HepG2 (cell line): ENCODE results near the gene SMR3B. TPM values are rescaled to one million over a fixed set of nuclear protein-coding genes. Genes with fewer than 3 reads are reported as not detected.

Experiments used
- ATAC-seq: fragments of 200-7000 bp; cut with Tn5 transposase; 3 replicates; pipeline ENCODE4 v1.9.1; 2020; ENCODE audit warnings: mild to moderate bottlenecking, moderate library complexity
- BruUV-seq: library from RNA; stranded (reverse); fragments of 400-500 nt; replicated peaks from 2 replicates; lab custom pipeline; 2021; lab: Mats Ljungman, UMichigan
- CTCF ChIA-PET: fragments of 300-600 bp; formaldehyde crosslinking; extraction: SDS; loops from one replicate; lab custom pipeline; 2021; ENCODE audit warnings: low total read pairs, inconsistent platforms, low intra/inter-chr PET ratio; lab: Yijun Ruan, JAX
- POLR2A ChIA-PET: fragments of 350-600 bp; sonication (Branson Sonifier 250); formaldehyde crosslinking; loops from one replicate; lab custom pipeline; 2020; ENCODE audit warnings: antibody characterized with exemption, inconsistent platforms; lab: Yijun Ruan, JAX
- DNase-seq: peaks from one replicate; pipeline ENCODE4 v3.0.0-alpha.2; 2015; ENCODE audit warnings: low spot score
- FAIRE-seq: peaks from 3 replicates; lab custom pipeline; 2011; peaks lifted over from hg19 to GRCh38; lab: Jason Lieb, UNC
- H2AFZ ChIP-seq: one replicate; pipeline ENCODE4 v1.6.1; 2011; ENCODE audit warnings: low read length, inconsistent platforms
- H3K27ac ChIP-seq: fragments of 300-600 bp; 3 replicates; pipeline ENCODE4 v1.8.0; 2011; ENCODE audit warnings: mixed run types, mild to moderate bottlenecking, mixed read lengths, low read length, inconsistent platforms; ENCODE audit not compliant: insufficient read depth; ENCODE audit errors: extremely low read length
- H3K27me3 ChIP-seq, 2 experiments: fragments of 200-600 bp in 1 of 2; 2 replicates in 1 of 2; 3 replicates in 1 of 2; pipeline versions ENCODE4 v1.6.0 to v1.8.0; 2011; ENCODE audit warnings: low read length in 2 of 2, mild to moderate bottlenecking in 2 of 2, moderate library complexity in 2 of 2, inconsistent platforms in 1 of 2; ENCODE audit not compliant: insufficient read depth in 2 of 2, control insufficient read depth in 1 of 2
- H3K36me3 ChIP-seq, 2 experiments: fragments of 200-600 bp in 1 of 2; replicated peaks in 1 of 2; 2 replicates in 1 of 2; 3 replicates in 1 of 2; pipeline versions ENCODE4 v1.5.1 to v1.8.0; 2011; ENCODE audit warnings: low read length in 2 of 2, inconsistent platforms in 1 of 2; ENCODE audit not compliant: insufficient read depth in 2 of 2, control insufficient read depth in 1 of 2
- H3K4me1 ChIP-seq: 2 replicates; pipeline ENCODE4 v1.5.1; 2012; ENCODE audit warnings: low read length, inconsistent platforms; ENCODE audit not compliant: insufficient read depth
- H3K4me2 ChIP-seq: 2 replicates; pipeline ENCODE4 v1.6.0; 2011; ENCODE audit warnings: low read depth, low read length, inconsistent platforms
- H3K4me3 ChIP-seq, 3 experiments: fragments of 200-600 bp in 1 of 3; sonication (generic), shearing (Covaris generic) in 1 of 3; replicated peaks in 1 of 3; 2 replicates each; pipeline ENCODE4 v1.5.1; 2011 to 2016; ENCODE audit warnings: low read length in 3 of 3, inconsistent platforms in 2 of 3, low read depth in 2 of 3, mild to moderate bottlenecking in 2 of 3, control low read depth in 1 of 3, mixed read lengths in 1 of 3; ENCODE audit not compliant: insufficient read depth in 1 of 3
- H3K79me2 ChIP-seq: one replicate; pipeline ENCODE4 v1.6.1; 2011; ENCODE audit warnings: low read length, inconsistent platforms; ENCODE audit not compliant: insufficient read depth
- H3K9ac ChIP-seq: 2 replicates; pipeline ENCODE4 v1.6.0; 2011; ENCODE audit warnings: mild to moderate bottlenecking, low read depth, low read length, inconsistent platforms; ENCODE audit not compliant: insufficient read depth
- H3K9me3 ChIP-seq: 2 replicates; pipeline ENCODE4 v1.5.1; 2012; ENCODE audit warnings: mild to moderate bottlenecking, low read length
- H4K20me1 ChIP-seq: 2 replicates; pipeline ENCODE4 v1.6.0; 2011; ENCODE audit warnings: inconsistent platforms, mild to moderate bottlenecking, low read length, moderate library complexity; ENCODE audit not compliant: insufficient read depth
- FOSL2 ChIP-seq: sonication (generic); formaldehyde crosslinking; IDR thresholded peaks from 2 replicates; pipeline ENCODE4 v1.4.0; 2020; ENCODE audit warnings: missing genetic modification reagents
- GRHL1 ChIP-seq: sonication (generic); formaldehyde crosslinking; conservative IDR thresholded peaks from 2 replicates; pipeline ENCODE4 v1.8.0; 2022; ENCODE audit warnings: missing genetic modification reagents
- GZF1 ChIP-seq: sonication (generic); formaldehyde crosslinking; IDR thresholded peaks from 2 replicates; pipeline ENCODE4 v1.5.1; 2020; ENCODE audit warnings: mild to moderate bottlenecking, missing genetic modification reagents
- IRF1 ChIP-seq: sonication (generic); formaldehyde crosslinking; IDR thresholded peaks from 2 replicates; pipeline ENCODE4 v1.4.0; 2020; ENCODE audit warnings: low read depth, mild to moderate bottlenecking, missing genetic modification reagents
- LCORL ChIP-seq, 2 experiments: fragments of 450-650 bp in 1 of 2; sonication (generic) in 1 of 2; formaldehyde crosslinking in 1 of 2; IDR thresholded peaks; 2 replicates each; pipeline versions ENCODE4 v1.5.0 to v1.6.1; 2017 to 2020; ENCODE audit warnings: antibody characterized with exemption in 1 of 2, missing genetic modification reagents in 1 of 2
- NPAS2 ChIP-seq: sonication (generic); formaldehyde crosslinking; IDR thresholded peaks from 2 replicates; pipeline ENCODE4 v1.8.0; 2022; ENCODE audit warnings: mild to moderate bottlenecking, missing genetic modification reagents, borderline replicate concordance
- TRIM22 ChIP-seq: fragments of 450-650 bp; IDR thresholded peaks from 2 replicates; pipeline ENCODE4 v1.6.1; 2017
- ZFAT ChIP-seq: sonication (generic); formaldehyde crosslinking; conservative IDR thresholded peaks from 2 replicates; pipeline ENCODE4 v1.8.1; 2023; ENCODE audit warnings: missing genetic modification reagents, inconsistent platforms
- ZNF138 ChIP-seq: sonication (generic); formaldehyde crosslinking; IDR thresholded peaks from 2 replicates; pipeline ENCODE4 v1.5.0; 2020; ENCODE audit warnings: mild to moderate bottlenecking, low read depth, missing genetic modification reagents
- WGBS: methylation state at CpG from one replicate; pipeline ENCODE4 v1.1.6; 2017; ENCODE audit warnings: low lambda C conversion rate; 5-methylcytosine and 5-hydroxymethylcytosine counted together
- in situ Hi-C: cut with HindIII; loops from 2 replicates; pipeline ENCODE4 v1.10.0; 2017; ENCODE audit warnings: low pct_unique_long_range_greater_than_20kb; ENCODE audit not compliant: extremely low pct_ligation_motif_present
- intact Hi-C: fragments of 100-400 bp; cut with micrococcal nuclease; formaldehyde crosslinking; loops from one replicate; pipeline ENCODE4 v1.10.0; 2022; ENCODE audit not compliant: unreplicated experiment
- polyA plus RNA-seq, 8 experiments: library from polyadenylated mRNA; depleted of rRNA in 3 of 8; stranded (reverse) in 7 of 8; unstranded in 1 of 8; fragments of >200 nt; fragmentation: Illumina TruSeq in 4 of 8; extraction: Trizol in 4 of 8; gene quantifications; 2 replicates each; pipeline versions ENCODE4 v1.2.1 to v1.2.3, GENCODE V29; 2011 to 2016; ENCODE audit warnings: low read depth in 4 of 8, missing spikeins in 1 of 8, mixed read lengths in 1 of 8; ENCODE audit not compliant: insufficient read depth in 1 of 8
- total RNA-seq, 5 experiments: library from RNA; depleted of rRNA; stranded (reverse); fragments of >200 nt; fragmentation: Illumina TruSeq; extraction: Trizol; gene quantifications; 2 replicates each; pipeline ENCODE4 v1.2.3, GENCODE V29; 2016; ENCODE audit warnings: low read depth in 1 of 5

The SMR3B gene
- total and polyA plus RNA-seq, 2 of the 13 experiments (the other 11 are each of a cell fraction or from before 2014, with no cell fraction given): not detected

GRCh38 chr4:70364002-70364401, 18.9 kb upstream of the SMR3B start (continued):
- no peak for TF ChIP-seq IRF1 (CRISPR knock-in tag)

- H3K27ac ChIP-seq: no peak overlapping the region
- no peak overlapping the region for H3K4me2 ChIP-seq
- H3K4me1 ChIP-seq: no peaks in the 10 kb centered on the region
- no peaks in the 10 kb centered on the region for H3K36me3 ChIP-seq
- ATAC-seq: no peak
- BruUV-seq: no TSS peak
- H4K20me1 ChIP-seq: no peaks in the 10 kb centered on the region
- no peaks in the 10 kb centered on the region for H3K27me3 ChIP-seq
- H3K79me2 ChIP-seq: no peaks in the 10 kb centered on the region
- intact Hi-C loops (no loop called here), in situ Hi-C loops (no loop called here)
- H2AFZ ChIP-seq: no peak overlapping the region
- no peak for FAIRE-seq
- no peak overlapping the region for H3K9ac ChIP-seq
- H3K4me3 ChIP-seq: no peak overlapping the region
- DNase-seq: peak; percentile 23
- H3K9me3 ChIP-seq: no peaks in the 10 kb centered on the region
- CTCF ChIA-PET: no interaction called here
- WGBS: 3% methylated on average over 2 of the region's 2 CpGs
- TF ChIP-seq TRIM22: no peak
- TF ChIP-seq GZF1 (CRISPR knock-in tag): no peak
- no peak for TF ChIP-seq NPAS2 (CRISPR knock-in tag)
- no peak for TF ChIP-seq FOSL2 (CRISPR knock-in tag)
- TF ChIP-seq ZFAT (CRISPR knock-in tag): no peak
- TF ChIP-seq GRHL1: no peak
- peak; percentile 51; the same call in 1 of the 2 replicates for TF ChIP-seq LCORL (IDR thresholded peaks at IDR 0.05)
- no peak for TF ChIP-seq LCORL (CRISPR knock-in tag; IDR thresholded peaks at IDR 0.05)
- no peak for TF ChIP-seq ZNF138 (CRISPR knock-in tag)
- POLR2A ChIA-PET: no interaction called here
Observed at GRCh38 chr4:70365479-70365878, 17.5 kb upstream of the SMR3B start.
